Renal cortex interstitium (tissue), 11 donors: ENCODE data around the gene MGAT4A. TPM values are rescaled to one million over a fixed set of nuclear protein-coding genes. Genes with fewer than 3 reads are reported as not detected.
"Not testable (repeated sequence)": the region's sequence is repeated elsewhere in the genome, so short reads cannot be mapped to it uniquely, and the experiment has no call there.

Experiments
- DNase-seq, 11 donors: peaks; one replicate each; pipeline ENCODE4 v3.0.0-alpha.2; 2013; ENCODE audit warnings: low read depth in 9 of 11, low spot score in 4 of 11; ENCODE audit errors: extremely low read depth in 1 of 11
- polyA plus RNA-seq, 3 donors: library from polyadenylated mRNA; unstranded; fragments of 120-200 nt; gene quantifications; one replicate each; pipeline ENCODE4 v1.2.1, GENCODE V29; 2013; ENCODE audit not compliant: insufficient read length in 3 of 3

The MGAT4A gene
- polyA plus RNA-seq, 3 donors: 24.7 to 42.4 (median 36.4) TPM

- no peak for DNase-seq
Measured at GRCh38 chr2:98692090-98693054, 38.6 kb downstream of the MGAT4A start.

GRCh38 chr2:98691303-98691702 is 39.6 kb downstream of the MGAT4A start:
- no peak for DNase-seq

- DNase-seq: peak in 3 of 11 donors; percentile 23 to 60 (median 57)
Measured at GRCh38 chr2:98685930-98686887, 44.7 kb downstream of the MGAT4A start.

GRCh38 chr2:98683728-98684127 is 47.2 kb downstream of the MGAT4A start:
- DNase-seq: no peak

GRCh38 chr2:98676742-98677141 is 54.2 kb downstream of the MGAT4A start:
- DNase-seq: no peak

- no peak for DNase-seq
Measured at GRCh38 chr2:98674233-98674964, 56.5 kb downstream of the MGAT4A start.

- no peak for DNase-seq
Measured at GRCh38 chr2:98669675-98670074, 61.3 kb downstream of the MGAT4A start.

- no peak for DNase-seq
Measured at GRCh38 chr2:98665677-98666076, 65.3 kb downstream of the MGAT4A start.

- DNase-seq: no peak
Measured at GRCh38 chr2:98664323-98664722, 66.6 kb downstream of the MGAT4A start.

- no peak for DNase-seq
Measured at GRCh38 chr2:98663511-98664090, 67.3 kb downstream of the MGAT4A start.

- not testable (repeated sequence) for DNase-seq
Measured at GRCh38 chr2:98659491-98659840, 71.5 kb downstream of the MGAT4A start.

GRCh38 chr2:98658816-98659490 is 72.0 kb downstream of the MGAT4A start:
- no peak for DNase-seq

- no peak for DNase-seq
Measured at GRCh38 chr2:98656800-98657199, 74.1 kb downstream of the MGAT4A start.

- no peak for DNase-seq
Measured at GRCh38 chr2:98654699-98655495, 76.0 kb downstream of the MGAT4A start.

- no peak for DNase-seq
Measured at GRCh38 chr2:98650998-98651397, 79.9 kb downstream of the MGAT4A start.

- DNase-seq: no peak
Measured at GRCh38 chr2:98649992-98650375, 80.9 kb downstream of the MGAT4A start.
